Measurements from ENCODE around the gene RPS6KC1. TPM values are rescaled to one million over a fixed set of nuclear protein-coding genes. Genes with fewer than 3 reads are reported as not detected.

Gene RPS6KC1
- total RNA-seq, 2 donors from 2014 or later: 13.7 to 48.5 TPM

DNA sequence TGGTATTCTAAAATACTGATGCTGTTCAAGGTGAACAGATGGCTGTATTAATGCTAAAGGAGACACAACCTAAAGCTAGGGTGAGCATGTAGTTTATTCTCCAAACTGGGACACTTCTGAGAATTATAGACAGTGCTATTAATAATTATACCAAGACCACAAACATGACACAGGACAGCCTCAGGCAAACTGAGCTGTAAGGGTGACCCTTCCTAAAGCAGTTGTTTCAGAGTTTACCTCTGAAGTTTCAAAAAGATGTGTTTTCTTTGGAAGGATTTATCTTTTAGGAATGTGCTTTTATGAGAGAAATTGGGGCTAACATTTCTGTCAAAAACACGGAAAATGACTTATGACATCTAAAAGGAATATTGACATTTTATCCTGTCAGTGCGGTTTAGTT lies 68.8 kb downstream of the RPS6KC1 start:
- DNase-seq: no peak
- Histone ChIP-seq H3K9me3 (no peaks in the 10 kb centered on the region), H3K27ac (no peak overlapping the region), H3K4me3 (no peak overlapping the region), H3K27me3 (no peaks in the 10 kb centered on the region), H3K4me1 (peaks cover 15% of the 10 kb centered on the region), H3K36me3 (replicated peaks in 1 of 2; ENCODE audit: insufficient read depth in 1 of 2, low read depth in 2 of 2) (no peaks in the 10 kb centered on the region)
- no peak for ATAC-seq
- intact Hi-C loops (cut with DNase I): no loop called here
- TF ChIP-seq, protein P1, sequence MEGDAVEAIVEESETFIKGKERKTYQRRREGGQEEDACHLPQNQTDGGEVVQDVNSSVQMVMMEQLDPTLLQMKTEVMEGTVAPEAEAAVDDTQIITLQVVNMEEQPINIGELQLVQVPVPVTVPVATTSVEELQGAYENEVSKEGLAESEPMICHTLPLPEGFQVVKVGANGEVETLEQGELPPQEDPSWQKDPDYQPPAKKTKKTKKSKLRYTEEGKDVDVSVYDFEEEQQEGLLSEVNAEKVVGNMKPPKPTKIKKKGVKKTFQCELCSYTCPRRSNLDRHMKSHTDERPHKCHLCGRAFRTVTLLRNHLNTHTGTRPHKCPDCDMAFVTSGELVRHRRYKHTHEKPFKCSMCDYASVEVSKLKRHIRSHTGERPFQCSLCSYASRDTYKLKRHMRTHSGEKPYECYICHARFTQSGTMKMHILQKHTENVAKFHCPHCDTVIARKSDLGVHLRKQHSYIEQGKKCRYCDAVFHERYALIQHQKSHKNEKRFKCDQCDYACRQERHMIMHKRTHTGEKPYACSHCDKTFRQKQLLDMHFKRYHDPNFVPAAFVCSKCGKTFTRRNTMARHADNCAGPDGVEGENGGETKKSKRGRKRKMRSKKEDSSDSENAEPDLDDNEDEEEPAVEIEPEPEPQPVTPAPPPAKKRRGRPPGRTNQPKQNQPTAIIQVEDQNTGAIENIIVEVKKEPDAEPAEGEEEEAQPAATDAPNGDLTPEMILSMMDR (IDR thresholded peaks at IDR 0.05): no peak
- TF ChIP-seq POLR2A (IDR thresholded peaks at IDR 0.05): no peak
- WGBS, 2 donors: 62 to 65% methylated on average over 2 of the region's 2 CpGs

DNA sequence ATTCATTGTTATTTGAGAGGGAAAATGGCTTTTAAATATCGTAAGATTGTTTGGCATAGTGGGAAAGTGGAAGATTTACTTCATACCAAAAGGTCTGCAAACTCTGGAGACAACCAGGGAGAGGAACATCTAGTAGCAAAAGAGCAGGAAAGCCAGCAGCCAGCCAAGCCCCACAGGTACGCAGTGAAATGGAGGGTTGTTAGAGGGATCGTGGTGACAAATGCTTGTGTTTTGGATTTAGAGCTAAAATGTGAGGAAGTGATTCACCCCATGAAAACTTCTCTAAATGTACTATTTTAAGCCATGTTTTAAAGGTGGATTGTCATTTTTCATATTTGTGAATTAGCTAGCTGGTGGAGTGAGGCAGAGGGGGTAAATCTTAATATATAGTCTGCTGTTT lies 69.3 kb downstream of the RPS6KC1 start:
- no peaks in the 10 kb centered on the region for H3K36me3 ChIP-seq (replicated peaks in 1 of 2; ENCODE audit: insufficient read depth in 1 of 2, low read depth in 2 of 2)
- no peak overlapping the region for H3K4me3 ChIP-seq
- no peaks in the 10 kb centered on the region for H3K9me3 ChIP-seq
- DNase-seq: no peak
- H3K27me3 ChIP-seq: no peaks in the 10 kb centered on the region
- H3K4me1 ChIP-seq: peaks cover 15% of the 10 kb centered on the region
- intact Hi-C loops (cut with DNase I): no loop called here
- 62 to 74% methylated on average over 3 of the region's 3 CpGs for WGBS, 2 donors
- no peak overlapping the region for H3K27ac ChIP-seq
- TF ChIP-seq, protein P1 (IDR thresholded peaks at IDR 0.05): no peak
- no peak for TF ChIP-seq POLR2A (IDR thresholded peaks at IDR 0.05)
- no peak for ATAC-seq

GRCh38 chr1:213120961-213121360 lies 69.9 kb downstream of the RPS6KC1 start:
- TF ChIP-seq POLR2A (IDR thresholded peaks at IDR 0.05): no peak
- TF ChIP-seq, protein P1 (IDR thresholded peaks at IDR 0.05): no peak
- Histone ChIP-seq H3K4me3 (no peak overlapping the region), H3K27ac (no peak overlapping the region), H3K9me3 (no peaks in the 10 kb centered on the region), H3K36me3 (replicated peaks in 1 of 2; ENCODE audit: insufficient read depth in 1 of 2, low read depth in 2 of 2) (no peaks in the 10 kb centered on the region), H3K4me1 (peaks cover 15% of the 10 kb centered on the region), H3K27me3 (no peaks in the 10 kb centered on the region)
- DNase-seq (no peak), ATAC-seq (no peak)
- 86 to 90% methylated on average over 4 of the region's 4 CpGs for WGBS, 2 donors
- intact Hi-C loops (cut with DNase I): no loop called here

- Histone ChIP-seq H3K9me3 (no peaks in the 10 kb centered on the region), H3K27ac (no peak overlapping the region), H3K36me3 (replicated peaks in 1 of 2; ENCODE audit: insufficient read depth in 1 of 2, low read depth in 2 of 2) (no peaks in the 10 kb centered on the region), H3K4me1 (peaks cover 15% of the 10 kb centered on the region), H3K4me3 (no peak overlapping the region), H3K27me3 (no peaks in the 10 kb centered on the region)
- intact Hi-C loops (cut with DNase I): no loop called here
- DNase-seq (no peak), ATAC-seq (no peak)
- TF ChIP-seq POLR2A (IDR thresholded peaks at IDR 0.05): no peak
- TF ChIP-seq, protein P1 (IDR thresholded peaks at IDR 0.05): peak; percentile 22 to 73 (median 50)
Measured at GRCh38 chr1:213122514-213122929, 71.5 kb downstream of the RPS6KC1 start.

- H3K36me3 ChIP-seq (replicated peaks in 1 of 2; ENCODE audit: insufficient read depth in 1 of 2, low read depth in 2 of 2): no peaks in the 10 kb centered on the region
- intact Hi-C loops (cut with DNase I): no loop called here
- H3K4me1 ChIP-seq: peaks cover 15% of the 10 kb centered on the region
- WGBS, 2 donors: 83 to 91% methylated on average over 3 of the region's 3 CpGs
- no peak for DNase-seq
- H3K27me3 ChIP-seq: no peaks in the 10 kb centered on the region
- no peak for ATAC-seq
- H3K9me3 ChIP-seq: no peaks in the 10 kb centered on the region
- H3K4me3 ChIP-seq: no peak overlapping the region
- TF ChIP-seq, protein P1 (IDR thresholded peaks at IDR 0.05): no peak
- TF ChIP-seq POLR2A (IDR thresholded peaks at IDR 0.05): no peak
- no peak overlapping the region for H3K27ac ChIP-seq
Measured at GRCh38 chr1:213123087-213123486, 72.0 kb downstream of the RPS6KC1 start.
